ENCODE results near the gene HSPA1L. TPM values are rescaled to one million over a fixed set of nuclear protein-coding genes. Genes with fewer than 3 reads are reported as not detected.

HSPA1L gene
- total and polyA plus RNA-seq, 2 donors (not counting 1 experiment from before 2014, with no cell fraction given): 0.81 to 2.0 TPM

DNA sequence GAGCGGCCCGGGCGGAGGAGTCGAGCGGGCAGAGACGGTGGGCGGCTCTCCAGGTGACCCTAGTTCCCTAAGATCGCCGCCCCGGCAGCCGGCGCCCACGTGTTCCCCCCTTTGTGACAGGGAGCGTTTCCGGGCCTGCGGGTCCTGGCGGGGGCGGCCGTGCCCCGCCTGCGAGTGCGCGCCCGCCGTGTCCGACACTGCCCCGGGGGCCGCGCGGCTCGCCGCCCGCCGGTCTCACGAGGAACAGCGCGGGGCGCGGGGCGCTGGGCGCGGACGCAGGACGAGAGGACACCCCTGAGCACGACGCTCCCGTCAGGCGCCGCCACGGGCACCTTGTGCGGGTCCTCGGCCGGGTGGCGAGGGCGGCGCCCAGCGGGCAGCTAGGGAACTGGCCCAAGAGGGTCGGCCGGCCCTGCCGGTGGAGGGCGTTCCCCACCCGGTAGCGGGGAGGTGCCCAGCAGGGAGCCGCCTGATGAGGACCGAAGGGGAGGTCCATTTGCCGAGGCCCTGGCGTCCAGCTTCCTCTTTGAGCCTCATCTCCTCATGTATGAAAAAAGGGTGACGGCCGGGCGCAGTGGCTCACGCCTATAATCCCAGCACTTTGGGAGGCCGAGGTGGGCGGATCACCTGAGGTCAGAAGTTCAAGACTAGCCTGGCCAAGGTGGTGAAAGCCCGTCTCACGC is 19.3 kb downstream of the HSPA1L start, which contains the start of gene VARS1:
Gene VARS1, minus strand, starts transcription at position 137 of the 683 bp plus-strand sequence. CDS start 535 bp downstream, outside the sequence.
- peaks cover 45 to 59% of the 10 kb centered on the region in 2 donors for H3K4me1 ChIP-seq (ENCODE audit: control insufficient read depth in 2 of 2, insufficient read depth in 2 of 2, low read length in 2 of 2)
- WGBS (ENCODE audit: insufficient coverage): 1% methylated on average over 75 of the region's 75 CpGs
- DNase-seq (peak; percentile 96), ATAC-seq (ENCODE audit: low read depth) (peak; percentile 91)
- H3K27me3 ChIP-seq (replicated peaks in 1 of 4; ENCODE audit: control extremely low read depth in 1 of 4, control insufficient read depth in 3 of 4, insufficient read depth in 4 of 4, low read length in 3 of 4): no peaks in the 10 kb centered on the region
- peak within 1 kb of the TSS; percentile 97 for H3K4me3 Mint-ChIP-seq
- H3K27ac ChIP-seq (ENCODE audit: low read length in 2 of 2): peak within 1 kb of the TSS; percentile 75 to 87
- no peaks in the 10 kb centered on the region for H4K20me1 ChIP-seq (ENCODE audit: control insufficient read depth, insufficient read depth, low read length, poor library complexity, severe bottlenecking)
- no peaks in the 10 kb centered on the region for H3K9me3 Mint-ChIP-seq (ENCODE audit: insufficient read depth)
- peak within 1 kb of the TSS; percentile 80 for H2AFZ ChIP-seq (ENCODE audit: insufficient read depth, low read depth, low read length, poor library complexity, severe bottlenecking)
- H3K4me3 ChIP-seq (ENCODE audit: control extremely low read depth in 1 of 5, extremely low read depth in 1 of 5, insufficient read depth in 1 of 5, low read depth in 2 of 5, low read length in 4 of 5): peak within 1 kb of the TSS; percentile 72 to 96 (median 95)
- POLR2A ChIA-PET: interaction anchor here (0.5 to 3.5 kb wide), 15 partner anchors 10 to 143 kb away, joined by 3 to 38 read pairs (median 5); partner anchors contain the start of genes BAG6, CLIC1, HSPA1A and HSPA1B
- H3K9ac ChIP-seq (ENCODE audit: low read length): peak within 1 kb of the TSS; percentile 92
- peak within 1 kb of the TSS; percentile 97 for H3K4me2 ChIP-seq (replicated peaks; ENCODE audit: low read depth, low read length, poor library complexity, severe bottlenecking)
- H3K79me2 ChIP-seq (ENCODE audit: control insufficient read depth, insufficient read depth, low read length): peaks cover 30% of the 10 kb centered on the region
- H3K27me3 Mint-ChIP-seq: no peaks in the 10 kb centered on the region
- peaks cover 0 to 28% of the 10 kb centered on the region in 2 experiments for H3K36me3 ChIP-seq (replicated peaks in 1 of 2; ENCODE audit: control extremely low read depth in 1 of 2, control insufficient read depth in 1 of 2, extremely low read depth in 1 of 2, insufficient read depth in 2 of 2, low read length in 1 of 2)
- CTCF ChIA-PET: interaction anchor here (0.6 to 2.8 kb wide), 20 partner anchors 10 to 142 kb away, joined by 3 to 20 read pairs (median 4); partner anchors contain the start of genes ABHD16A, DDAH2, HSPA1A and HSPA1B
- H3K27ac Mint-ChIP-seq: peak within 1 kb of the TSS; percentile 99
- no peak for TF ChIP-seq EZH2 (IDR thresholded peaks at IDR 0.05; ENCODE audit: borderline replicate concordance, insufficient read depth, low read depth, low read length, poor library complexity, severe bottlenecking)
- TF ChIP-seq, protein P1, sequence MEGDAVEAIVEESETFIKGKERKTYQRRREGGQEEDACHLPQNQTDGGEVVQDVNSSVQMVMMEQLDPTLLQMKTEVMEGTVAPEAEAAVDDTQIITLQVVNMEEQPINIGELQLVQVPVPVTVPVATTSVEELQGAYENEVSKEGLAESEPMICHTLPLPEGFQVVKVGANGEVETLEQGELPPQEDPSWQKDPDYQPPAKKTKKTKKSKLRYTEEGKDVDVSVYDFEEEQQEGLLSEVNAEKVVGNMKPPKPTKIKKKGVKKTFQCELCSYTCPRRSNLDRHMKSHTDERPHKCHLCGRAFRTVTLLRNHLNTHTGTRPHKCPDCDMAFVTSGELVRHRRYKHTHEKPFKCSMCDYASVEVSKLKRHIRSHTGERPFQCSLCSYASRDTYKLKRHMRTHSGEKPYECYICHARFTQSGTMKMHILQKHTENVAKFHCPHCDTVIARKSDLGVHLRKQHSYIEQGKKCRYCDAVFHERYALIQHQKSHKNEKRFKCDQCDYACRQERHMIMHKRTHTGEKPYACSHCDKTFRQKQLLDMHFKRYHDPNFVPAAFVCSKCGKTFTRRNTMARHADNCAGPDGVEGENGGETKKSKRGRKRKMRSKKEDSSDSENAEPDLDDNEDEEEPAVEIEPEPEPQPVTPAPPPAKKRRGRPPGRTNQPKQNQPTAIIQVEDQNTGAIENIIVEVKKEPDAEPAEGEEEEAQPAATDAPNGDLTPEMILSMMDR (IDR thresholded peaks at IDR 0.05): peak; percentile 79
- intact Hi-C loops (cut with micrococcal nuclease): loop anchor here (1.0 to 5.0 kb wide), 7 partner anchors 11 to 128 kb away; partner anchors contain the start of genes CSNK2B, HSPA1A, HSPA1L and LSM2
- peaks cover 54% of the 10 kb centered on the region for H3K4me1 Mint-ChIP-seq
- no peaks in the 10 kb centered on the region for H3K9me3 ChIP-seq (ENCODE audit: control extremely low read depth in 1 of 3, control insufficient read depth in 2 of 3, insufficient read depth in 1 of 3, low read length in 2 of 3)
